SK-N-SH (cell line): ENCODE data around the gene KCNK15. TPM values are rescaled to one million over a fixed set of nuclear protein-coding genes. Genes with fewer than 3 reads are reported as not detected.
A peak's percentile ranks its signal among the peaks of the same experiment; 100 is the strongest.

Source experiments
- CTCF ChIA-PET: fragments of 300-600, 350-600 bp; formaldehyde crosslinking; extraction: SDS; loops from one replicate; lab custom pipeline; 2021; lab: Yijun Ruan, JAX
- POLR2A ChIA-PET: fragments of 350-600 bp; sonication (Branson Sonifier 250); formaldehyde crosslinking; extraction: SDS; loops from one replicate; lab custom pipeline; 2020; ENCODE audit warnings: antibody characterized with exemption, inconsistent platforms; lab: Yijun Ruan, JAX
- DNase-seq: peaks from one replicate; pipeline ENCODE4 v3.0.0; 2012
- H2AFZ ChIP-seq: fragments of 200-600 bp; sonication (generic); 2 replicates; pipeline ENCODE4 v1.8.1; 2016; ENCODE audit warnings: antibody characterized with exemption, mild to moderate bottlenecking, low read depth
- H3F3A ChIP-seq: fragments of 200-600 bp; sonication (generic); replicated peaks from 2 replicates; pipeline ENCODE3; 2016; ENCODE audit warnings: antibody characterized with exemption, mild to moderate bottlenecking; ENCODE audit not compliant: insufficient read depth
- H3K27ac ChIP-seq, 2 experiments: fragments of 200-500 bp in 1 of 2; fragments of 200-600 bp in 1 of 2; sonication (Bioruptor generic) in 1 of 2; sonication (generic), shearing (Covaris generic) in 1 of 2; 2 replicates each; pipeline versions ENCODE4 v1.5.1 to v1.6.1; 2014 to 2016; ENCODE audit warnings: low read depth in 2 of 2, inconsistent platforms in 1 of 2, low read length in 1 of 2, mild to moderate bottlenecking in 1 of 2, mixed read lengths in 1 of 2
- H3K27me3 ChIP-seq: fragments of 200-600 bp; sonication (generic), shearing (Covaris generic); 2 replicates; pipeline ENCODE4 v1.6.1; 2016; ENCODE audit warnings: mixed run types; ENCODE audit not compliant: insufficient read depth
- H3K36me3 ChIP-seq, 2 experiments: fragments of 200-500 bp in 1 of 2; fragments of 200-600 bp in 1 of 2; sonication (Bioruptor generic) in 1 of 2; sonication (generic) in 1 of 2; replicated peaks in 1 of 2; 2 replicates each; pipeline versions ENCODE3 to v1.5.1; 2014 to 2016; ENCODE audit warnings: low read length in 1 of 2, mild to moderate bottlenecking in 1 of 2; ENCODE audit not compliant: insufficient read depth in 2 of 2, control insufficient read depth in 1 of 2
- H3K4me1 ChIP-seq, 2 experiments: fragments of 200-500 bp in 1 of 2; fragments of 200-600 bp in 1 of 2; sonication (Bioruptor generic) in 1 of 2; sonication (generic), shearing (Covaris generic) in 1 of 2; 2 replicates each; pipeline versions ENCODE4 v1.5.1 to v1.6.1; 2014 to 2016; ENCODE audit warnings: low read depth in 1 of 2, low read length in 1 of 2, mixed run types in 1 of 2; ENCODE audit not compliant: insufficient read depth in 2 of 2, control insufficient read depth in 1 of 2
- H3K4me2 ChIP-seq: fragments of 200-600 bp; sonication (generic), shearing (Covaris generic); 2 replicates; pipeline ENCODE4 v1.6.1; 2017; ENCODE audit warnings: mixed run types
- H3K4me3 ChIP-seq, 2 experiments: fragments of 200-500 bp in 1 of 2; fragments of 200-600 bp in 1 of 2; sonication (Bioruptor generic) in 1 of 2; sonication (generic), shearing (Covaris generic) in 1 of 2; 2 replicates each; pipeline versions ENCODE4 v1.5.1 to v1.8.1; 2014 to 2016; ENCODE audit warnings: low read depth in 2 of 2, inconsistent platforms in 1 of 2, low read length in 1 of 2, mild to moderate bottlenecking in 1 of 2, mixed read lengths in 1 of 2, moderate library complexity in 1 of 2
- H3K79me2 ChIP-seq: fragments of 200-600 bp; sonication (generic); 2 replicates; pipeline ENCODE4 v1.8.1; 2017; ENCODE audit warnings: mild to moderate bottlenecking; ENCODE audit not compliant: insufficient read depth
- H3K9ac ChIP-seq: fragments of 200-600 bp; sonication (generic); 2 replicates; pipeline ENCODE4 v1.6.1; 2017; ENCODE audit warnings: mixed run types
- H3K9me2 ChIP-seq: fragments of 200-600 bp; sonication (generic); 2 replicates; pipeline ENCODE4 v1.6.1; 2017; ENCODE audit warnings: mixed run types
- H3K9me3 ChIP-seq: fragments of 200-600 bp; sonication (generic); 2 replicates; pipeline ENCODE4 v1.6.1; 2017; ENCODE audit warnings: mixed run types, mild to moderate bottlenecking, moderate library complexity
- H4K20me1 ChIP-seq: fragments of 200-600 bp; sonication (generic); 2 replicates; pipeline ENCODE4 v1.6.1; 2017; ENCODE audit warnings: mild to moderate bottlenecking, mixed run types; ENCODE audit not compliant: insufficient read depth
- CHD2 ChIP-seq: fragments of 150-350 bp; IDR thresholded peaks from 2 replicates; pipeline ENCODE4 v1.6.1; 2018; ENCODE audit warnings: low read length; ENCODE audit not compliant: partially characterized antibody
- EP300 ChIP-seq, 2 experiments: IDR thresholded peaks; 2 replicates each; pipeline versions ENCODE4 v1.4.0 to v1.6.1; 2012; ENCODE audit warnings: borderline replicate concordance in 1 of 2, low read depth in 1 of 2, low read length in 1 of 2
- FOSL2 ChIP-seq: IDR thresholded peaks from 2 replicates; pipeline ENCODE4 v1.4.0; 2012; ENCODE audit warnings: low read depth, mild to moderate bottlenecking, moderate library complexity, borderline replicate concordance
- FOXM1 ChIP-seq: IDR thresholded peaks from 2 replicates; pipeline ENCODE4 v1.4.0; 2012; ENCODE audit warnings: low read depth, mild to moderate bottlenecking
- MXI1 ChIP-seq: IDR thresholded peaks from 2 replicates; pipeline ENCODE4 v1.6.1; 2012; ENCODE audit warnings: mild to moderate bottlenecking, low read depth, low read length, improper control_type of control experiment
- NRF1 ChIP-seq: IDR thresholded peaks from 2 replicates; pipeline ENCODE4 v1.6.1; 2012; ENCODE audit warnings: low read depth, mild to moderate bottlenecking, low read length
- PBX3 ChIP-seq: IDR thresholded peaks from 2 replicates; pipeline ENCODE4; 2012
- POLR2AphosphoS5 ChIP-seq: IDR thresholded peaks from 2 replicates; pipeline ENCODE4 v1.6.1; 2012; ENCODE audit warnings: low read depth, low read length
- RCOR1 ChIP-seq: fragments of 150-350 bp; IDR thresholded peaks from 2 replicates; pipeline ENCODE4 v1.6.1; 2017; ENCODE audit warnings: antibody characterized with exemption, low read length
- RFX5 ChIP-seq: IDR thresholded peaks from 2 replicates; pipeline ENCODE4 v1.6.1; 2012; ENCODE audit warnings: mild to moderate bottlenecking, improper control_type of control experiment, low read length
- TCF12 ChIP-seq: IDR thresholded peaks from 2 replicates; pipeline ENCODE4 v1.4.0; 2012
- USF1 ChIP-seq: IDR thresholded peaks from 2 replicates; pipeline ENCODE4 v1.4.0; 2012; ENCODE audit warnings: low read depth, borderline replicate concordance
- WGBS: methylation state at CpG from one replicate; pipeline ENCODE4 v1.1.6; 2017; ENCODE audit warnings: low lambda C conversion rate; 5-methylcytosine and 5-hydroxymethylcytosine counted together
- polyA plus RNA-seq, 3 experiments: library from polyadenylated mRNA; depleted of rRNA; stranded (reverse); fragments of >200 nt; gene quantifications; 2 replicates each; pipeline ENCODE4 v1.2.3, GENCODE V29; 2012

KCNK15 gene
- polyA plus RNA-seq, 1 of the 3 experiments (the other 2 are of a cell fraction): 0.02 TPM

- H3K27me3 ChIP-seq: no peaks in the 10 kb centered on the region; the same call in 1 of the 2 replicates
- ChIA-PET POLR2A (no interaction called here), CTCF (interaction anchor here (1.7 to 2.1 kb wide), 2 partner anchors 45 to 108 kb away, joined by 3 to 9 read pairs; no protein-coding TSS in a partner anchor)
- no peaks in the 10 kb centered on the region for H3K9me3 ChIP-seq
- peaks cover 0 to 26% of the 10 kb centered on the region in 2 experiments; a peak in 1 of 4 replicates for H3K4me1 ChIP-seq
- no peaks in the 10 kb centered on the region for H3K9me2 ChIP-seq
- DNase-seq: no peak
- H3K4me2 ChIP-seq: no peak overlapping the region
- WGBS: 43% methylated on average over 7 of the region's 7 CpGs
- H3K79me2 ChIP-seq: no peaks in the 10 kb centered on the region
- H3K4me3 ChIP-seq: no peak overlapping the region
- no peaks in the 10 kb centered on the region for H3F3A ChIP-seq
- no peak overlapping the region for H2AFZ ChIP-seq
- H3K36me3 ChIP-seq: no peaks in the 10 kb centered on the region
- no peaks in the 10 kb centered on the region for H4K20me1 ChIP-seq
- no peak overlapping the region for H3K27ac ChIP-seq
- no peak overlapping the region for H3K9ac ChIP-seq
- no peak for TF ChIP-seq PBX3
- no peak for TF ChIP-seq POLR2AphosphoS5
- no peak for TF ChIP-seq RCOR1
- no peak for TF ChIP-seq TCF12
- no peak for TF ChIP-seq MXI1
- no peak for TF ChIP-seq FOXM1
- no peak for TF ChIP-seq EP300 (IDR thresholded peaks at IDR 0.05; ENCODE audit: borderline replicate concordance in 1 of 2, low read depth in 1 of 2, low read length in 1 of 2)
- TF ChIP-seq RFX5: no peak
- no peak for TF ChIP-seq CHD2
- no peak for TF ChIP-seq NRF1
- TF ChIP-seq USF1: no peak
Observed at GRCh38 chr20:44792796-44793195, 47.1 kb downstream of the KCNK15 start.

GRCh38 chr20:44795836-44796235 is 50.2 kb downstream of the KCNK15 start:
- peak; percentile 51 for DNase-seq
- no peak overlapping the region for H3K4me2 ChIP-seq
- ChIA-PET POLR2A (no interaction called here), CTCF (interaction anchor here (1.0 to 3.3 kb wide), 4 partner anchors 9 to 112 kb away, joined by 4 to 22 read pairs (median 5); no protein-coding TSS in a partner anchor)
- H3K9me2 ChIP-seq: no peaks in the 10 kb centered on the region
- no peaks in the 10 kb centered on the region for H3F3A ChIP-seq
- 39% methylated on average over 4 of the region's 4 CpGs for WGBS
- no peak overlapping the region for H3K4me3 ChIP-seq
- H3K27me3 ChIP-seq: no peaks in the 10 kb centered on the region; the same call in 1 of the 2 replicates
- no peaks in the 10 kb centered on the region for H3K79me2 ChIP-seq
- H3K4me1 ChIP-seq: peaks cover 0 to 31% of the 10 kb centered on the region in 2 experiments; a peak in 1 of 4 replicates
- no peaks in the 10 kb centered on the region for H4K20me1 ChIP-seq
- H2AFZ ChIP-seq: no peak overlapping the region
- H3K9ac ChIP-seq: no peak overlapping the region
- H3K27ac ChIP-seq: peak overlapping the region in 1 of 2 experiments; percentile 44; a peak in 1 of 4 replicates
- H3K36me3 ChIP-seq: no peaks in the 10 kb centered on the region
- TF ChIP-seq FOSL2 (no peak), RCOR1 (no peak)
- H3K9me3 ChIP-seq: no peaks in the 10 kb centered on the region
